Erythroblast (primary cell): ENCODE measurements around the gene ZNHIT2.

Experiments used
- DNase-seq, 2 experiments: peaks; one replicate each; lab custom pipeline; 2025; lab: John Stamatoyannopoulos, UW
- GATA1 ChIP-seq: IDR thresholded peaks from 2 replicates; pipeline ENCODE4 v1.6.1; 2011; ENCODE audit warnings: low read depth, mild to moderate bottlenecking, control low read depth, low read length, moderate library complexity
- POLR2A ChIP-seq: IDR thresholded peaks from 2 replicates; pipeline ENCODE4 v1.6.1; 2011; ENCODE audit warnings: mild to moderate bottlenecking, low read length

ZNHIT2 gene

GRCh38 chr11:65148657-65149056 is 31.2 kb upstream of the ZNHIT2 start:
- no peak for DNase-seq
- TF ChIP-seq POLR2A (no peak), GATA1 (no peak)

GRCh38 chr11:65147352-65148075 is 30.0 kb upstream of the ZNHIT2 start:
- no peak for DNase-seq
- TF ChIP-seq POLR2A: no peak
- no peak for TF ChIP-seq GATA1

GRCh38 chr11:65141896-65142494 is 24.5 kb upstream of the ZNHIT2 start:
- DNase-seq: no peak
- no peak for TF ChIP-seq GATA1
- no peak for TF ChIP-seq POLR2A

- DNase-seq: no peak
- TF ChIP-seq GATA1 (no peak), POLR2A (no peak)
Measured at GRCh38 chr11:65136515-65137096, 19.1 kb upstream of the ZNHIT2 start.

GRCh38 chr11:65135633-65136145 is 18.2 kb upstream of the ZNHIT2 start:
- no peak for TF ChIP-seq GATA1
- TF ChIP-seq POLR2A: no peak
- no peak for DNase-seq

GRCh38 chr11:65134952-65135632 is 17.6 kb upstream of the ZNHIT2 start:
- TF ChIP-seq GATA1 (no peak), POLR2A (peak; percentile 59)
- DNase-seq: peak; percentile 96 to 97

GRCh38 chr11:65134240-65134951 is 16.9 kb upstream of the ZNHIT2 start, which contains the start of gene SYVN1:
Gene SYVN1 (minus strand): TSS chr11:65134519. CDS start chr11:65133601, 918 bp downstream.
- no peak for TF ChIP-seq GATA1
- TF ChIP-seq POLR2A: peak; percentile 97
- peak; percentile 96 for DNase-seq

GRCh38 chr11:65133724-65134123 is 16.2 kb upstream of the ZNHIT2 start:
- TF ChIP-seq POLR2A (no peak), GATA1 (no peak)

GRCh38 chr11:65132988-65133700 is 15.6 kb upstream of the ZNHIT2 start:
- peak; percentile 53 to 66 for DNase-seq

More at GRCh38 chr11:65133724-65134123, 16.2 kb upstream of the ZNHIT2 start:
- peak; percentile 44 to 57 for DNase-seq

GRCh38 chr11:65132238-65132987 is 14.9 kb upstream of the ZNHIT2 start:
- TF ChIP-seq POLR2A: no peak
- no peak for TF ChIP-seq GATA1
- DNase-seq: peak in 1 of 2 experiments; percentile 37

More at GRCh38 chr11:65132988-65133700, 15.6 kb upstream of the ZNHIT2 start:
- no peak for TF ChIP-seq POLR2A
- no peak for TF ChIP-seq GATA1

GRCh38 chr11:65131895-65132237 is 14.4 kb upstream of the ZNHIT2 start:
- DNase-seq: no peak
- no peak for TF ChIP-seq GATA1
- no peak for TF ChIP-seq POLR2A

- DNase-seq: no peak
- TF ChIP-seq POLR2A: no peak
- no peak for TF ChIP-seq GATA1
Measured at GRCh38 chr11:65131417-65131776, 13.9 kb upstream of the ZNHIT2 start.
